ENCODE measurements around the gene GRB2.

- no peak for TF ChIP-seq POLR2AphosphoS5 (IDR thresholded peaks at IDR 0.05)
- TF ChIP-seq POLR2A (IDR thresholded peaks at IDR 0.05) = no peak
- TF ChIP-seq, protein P1, sequence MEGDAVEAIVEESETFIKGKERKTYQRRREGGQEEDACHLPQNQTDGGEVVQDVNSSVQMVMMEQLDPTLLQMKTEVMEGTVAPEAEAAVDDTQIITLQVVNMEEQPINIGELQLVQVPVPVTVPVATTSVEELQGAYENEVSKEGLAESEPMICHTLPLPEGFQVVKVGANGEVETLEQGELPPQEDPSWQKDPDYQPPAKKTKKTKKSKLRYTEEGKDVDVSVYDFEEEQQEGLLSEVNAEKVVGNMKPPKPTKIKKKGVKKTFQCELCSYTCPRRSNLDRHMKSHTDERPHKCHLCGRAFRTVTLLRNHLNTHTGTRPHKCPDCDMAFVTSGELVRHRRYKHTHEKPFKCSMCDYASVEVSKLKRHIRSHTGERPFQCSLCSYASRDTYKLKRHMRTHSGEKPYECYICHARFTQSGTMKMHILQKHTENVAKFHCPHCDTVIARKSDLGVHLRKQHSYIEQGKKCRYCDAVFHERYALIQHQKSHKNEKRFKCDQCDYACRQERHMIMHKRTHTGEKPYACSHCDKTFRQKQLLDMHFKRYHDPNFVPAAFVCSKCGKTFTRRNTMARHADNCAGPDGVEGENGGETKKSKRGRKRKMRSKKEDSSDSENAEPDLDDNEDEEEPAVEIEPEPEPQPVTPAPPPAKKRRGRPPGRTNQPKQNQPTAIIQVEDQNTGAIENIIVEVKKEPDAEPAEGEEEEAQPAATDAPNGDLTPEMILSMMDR (IDR thresholded peaks at IDR 0.05) = no peak
These were observed 7.2 kb downstream of the GRB2 start for GRCh38 chr17:75398279-75398678.
